ENCODE data around the gene SEMA6A. TPM values are rescaled to one million over a fixed set of nuclear protein-coding genes. Genes with fewer than 3 reads are reported as not detected.

Gene SEMA6A
- total RNA-seq, 1 experiment from 2014 or later = 53.3 TPM

DNA sequence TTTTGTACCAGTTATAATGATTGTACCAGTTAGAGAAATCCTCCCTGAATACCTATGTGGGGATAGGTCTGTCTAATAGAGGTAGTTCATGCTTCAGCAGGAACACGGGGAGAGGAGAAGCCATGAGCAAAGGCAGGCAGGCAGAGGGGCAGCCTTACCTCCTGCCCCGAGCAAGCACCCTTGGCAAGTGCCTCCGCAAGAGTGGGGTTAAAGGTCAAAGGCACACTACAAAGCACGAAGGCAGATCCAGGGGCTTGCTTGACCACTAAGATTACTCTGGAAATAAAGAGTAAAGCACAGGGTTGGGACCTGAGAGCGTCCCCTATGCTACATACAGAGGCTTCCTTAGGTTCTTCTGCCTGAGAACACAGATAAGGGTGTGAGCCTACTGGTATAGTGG lies 100.9 kb downstream of the SEMA6A start:
- H3K4me1 Mint-ChIP-seq (ENCODE audit: low read depth, unreplicated experiment) = peaks cover 15% of the 10 kb centered on the region
- CTCF ChIA-PET = interaction anchor here (0.7 kb wide), 1 partner anchor 14 kb away, joined by 3 read pairs; no protein-coding TSS in a partner anchor
- peaks cover 6% of the 10 kb centered on the region for H3K9me3 Mint-ChIP-seq (ENCODE audit: low read depth, unreplicated experiment)
- peak overlapping the region; percentile 71 for H3K27ac Mint-ChIP-seq (ENCODE audit: unreplicated experiment)
- no peak overlapping the region for H3K4me3 Mint-ChIP-seq (ENCODE audit: low read depth, unreplicated experiment)
- BruUV-seq (replicated peaks) = no TSS peak
- intact Hi-C loops (cut with micrococcal nuclease; ENCODE audit: unreplicated experiment) = no loop called here
- H3K36me3 Mint-ChIP-seq (ENCODE audit: insufficient read depth, unreplicated experiment) = peaks cover 34% of the 10 kb centered on the region
- TF ChIP-seq, protein P1, sequence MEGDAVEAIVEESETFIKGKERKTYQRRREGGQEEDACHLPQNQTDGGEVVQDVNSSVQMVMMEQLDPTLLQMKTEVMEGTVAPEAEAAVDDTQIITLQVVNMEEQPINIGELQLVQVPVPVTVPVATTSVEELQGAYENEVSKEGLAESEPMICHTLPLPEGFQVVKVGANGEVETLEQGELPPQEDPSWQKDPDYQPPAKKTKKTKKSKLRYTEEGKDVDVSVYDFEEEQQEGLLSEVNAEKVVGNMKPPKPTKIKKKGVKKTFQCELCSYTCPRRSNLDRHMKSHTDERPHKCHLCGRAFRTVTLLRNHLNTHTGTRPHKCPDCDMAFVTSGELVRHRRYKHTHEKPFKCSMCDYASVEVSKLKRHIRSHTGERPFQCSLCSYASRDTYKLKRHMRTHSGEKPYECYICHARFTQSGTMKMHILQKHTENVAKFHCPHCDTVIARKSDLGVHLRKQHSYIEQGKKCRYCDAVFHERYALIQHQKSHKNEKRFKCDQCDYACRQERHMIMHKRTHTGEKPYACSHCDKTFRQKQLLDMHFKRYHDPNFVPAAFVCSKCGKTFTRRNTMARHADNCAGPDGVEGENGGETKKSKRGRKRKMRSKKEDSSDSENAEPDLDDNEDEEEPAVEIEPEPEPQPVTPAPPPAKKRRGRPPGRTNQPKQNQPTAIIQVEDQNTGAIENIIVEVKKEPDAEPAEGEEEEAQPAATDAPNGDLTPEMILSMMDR (IDR thresholded peaks at IDR 0.05; ENCODE audit: unreplicated experiment) = no peak
- no peaks in the 10 kb centered on the region for H3K27me3 Mint-ChIP-seq (ENCODE audit: unreplicated experiment)
- DNase-seq = peak; percentile 41

DNA sequence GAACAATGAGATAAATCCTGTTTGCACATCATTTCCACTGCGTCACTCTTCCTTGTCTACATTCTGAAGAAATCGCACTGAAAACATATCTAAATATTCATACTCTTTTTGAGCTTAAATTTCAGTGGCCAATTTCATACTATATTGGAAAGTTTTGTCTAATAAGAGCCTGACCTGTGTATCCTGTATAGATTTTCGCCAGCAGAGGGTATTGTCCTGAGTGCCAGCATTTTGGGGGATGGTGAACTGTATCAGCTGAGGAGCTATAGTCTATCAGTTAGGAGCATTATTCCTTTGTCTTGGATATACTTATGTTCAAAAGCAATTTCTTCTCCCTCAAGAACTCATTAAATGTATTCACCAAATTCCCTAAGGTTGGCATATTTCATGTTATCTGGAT lies 102.3 kb downstream of the SEMA6A start:
- no peaks in the 10 kb centered on the region for H3K9me3 Mint-ChIP-seq (ENCODE audit: low read depth, unreplicated experiment)
- TF ChIP-seq, protein P1 (IDR thresholded peaks at IDR 0.05; ENCODE audit: unreplicated experiment) = no peak
- H3K4me3 Mint-ChIP-seq (ENCODE audit: low read depth, unreplicated experiment) = no peak overlapping the region
- DNase-seq = no peak
- no peak overlapping the region for H3K27ac Mint-ChIP-seq (ENCODE audit: unreplicated experiment)
- H3K36me3 Mint-ChIP-seq (ENCODE audit: insufficient read depth, unreplicated experiment) = peaks cover 20% of the 10 kb centered on the region
- no peaks in the 10 kb centered on the region for H3K27me3 Mint-ChIP-seq (ENCODE audit: unreplicated experiment)
- BruUV-seq (replicated peaks) = no TSS peak
- CTCF ChIA-PET = interaction anchor here (0.9 to 1.1 kb wide), 2 partner anchors 20 to 29 kb away, joined by 7 read pairs; no protein-coding TSS in a partner anchor
- H3K4me1 Mint-ChIP-seq (ENCODE audit: low read depth, unreplicated experiment) = peaks cover 15% of the 10 kb centered on the region
- intact Hi-C loops (cut with micrococcal nuclease; ENCODE audit: unreplicated experiment) = no loop called here

DNA sequence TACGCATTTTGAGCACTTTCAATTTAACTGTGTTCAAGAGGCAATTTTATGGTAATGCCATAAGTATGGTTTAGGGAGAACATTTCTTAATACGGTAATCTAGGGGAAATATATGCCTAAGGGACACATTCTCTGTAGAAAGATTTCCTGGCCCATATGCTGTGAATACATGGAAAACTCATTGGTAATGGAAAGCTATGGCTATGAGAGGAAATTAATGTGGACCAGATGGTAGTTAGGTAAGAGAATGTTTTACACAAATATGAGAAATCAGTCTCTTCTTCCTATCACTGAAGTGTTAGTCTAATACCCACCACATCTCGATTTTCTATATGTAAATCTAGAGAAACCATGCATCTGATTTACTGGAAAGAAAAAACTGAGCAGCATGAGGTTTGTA lies 105.0 kb downstream of the SEMA6A start:
- peaks cover 15% of the 10 kb centered on the region for H3K4me1 Mint-ChIP-seq (ENCODE audit: low read depth, unreplicated experiment)
- H3K27ac Mint-ChIP-seq (ENCODE audit: unreplicated experiment) = no peak overlapping the region
- no peak overlapping the region for H3K4me3 Mint-ChIP-seq (ENCODE audit: low read depth, unreplicated experiment)
- no peaks in the 10 kb centered on the region for H3K9me3 Mint-ChIP-seq (ENCODE audit: low read depth, unreplicated experiment)
- CTCF ChIA-PET = interaction anchor here (0.7 kb wide), 1 partner anchor 100 kb away, joined by 3 read pairs; no protein-coding TSS in a partner anchor
- TF ChIP-seq, protein P1 (IDR thresholded peaks at IDR 0.05; ENCODE audit: unreplicated experiment) = no peak
- H3K36me3 Mint-ChIP-seq (ENCODE audit: insufficient read depth, unreplicated experiment) = peaks cover 7% of the 10 kb centered on the region
- BruUV-seq (replicated peaks) = no TSS peak
- intact Hi-C loops (cut with micrococcal nuclease; ENCODE audit: unreplicated experiment) = no loop called here
- no peaks in the 10 kb centered on the region for H3K27me3 Mint-ChIP-seq (ENCODE audit: unreplicated experiment)
- DNase-seq = no peak

DNA sequence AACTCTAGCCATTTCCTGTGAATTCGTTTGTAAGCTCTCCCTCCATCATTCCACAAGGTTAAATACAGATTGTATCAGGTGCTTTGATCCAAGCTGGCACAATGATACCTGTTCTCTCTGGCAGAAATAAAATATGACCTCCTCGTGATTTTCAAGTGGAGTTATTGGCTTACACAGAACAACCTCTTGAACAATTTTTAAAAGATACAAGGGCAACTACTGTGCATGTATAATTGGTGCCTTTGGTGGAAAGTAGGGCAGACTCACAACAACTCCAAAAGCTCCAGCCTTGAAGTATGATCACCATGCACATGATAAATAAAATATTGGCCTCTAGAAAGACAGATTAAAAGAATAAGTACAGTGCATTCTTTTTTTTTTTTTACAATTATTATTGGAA lies 106.0 kb downstream of the SEMA6A start:
- Mint-ChIP-seq H3K9me3 (ENCODE audit: low read depth, unreplicated experiment) (no peaks in the 10 kb centered on the region), H3K27ac (ENCODE audit: unreplicated experiment) (no peak overlapping the region), H3K4me1 (ENCODE audit: low read depth, unreplicated experiment) (peaks cover 7% of the 10 kb centered on the region), H3K36me3 (ENCODE audit: insufficient read depth, unreplicated experiment) (peaks cover 7% of the 10 kb centered on the region), H3K4me3 (ENCODE audit: low read depth, unreplicated experiment) (no peak overlapping the region), H3K27me3 (ENCODE audit: unreplicated experiment) (no peaks in the 10 kb centered on the region)
- CTCF ChIA-PET = no interaction called here
- intact Hi-C loops (cut with micrococcal nuclease; ENCODE audit: unreplicated experiment) = no loop called here
- TF ChIP-seq, protein P1 (IDR thresholded peaks at IDR 0.05; ENCODE audit: unreplicated experiment) = no peak
- BruUV-seq (replicated peaks) = no TSS peak
- no peak for DNase-seq
